GM06990 (cell line): ENCODE data around the gene CHI3L2.

Source experiments
- DNase-seq: peaks from one replicate; pipeline ENCODE4 v3.0.0-alpha.2; 2011; ENCODE audit not compliant: insufficient read length; ENCODE audit errors: extremely low read depth
- H3K27me3 ChIP-seq: replicated peaks from 2 replicates; pipeline ENCODE4 v1.6.0; 2011; ENCODE audit warnings: low read length; ENCODE audit not compliant: control insufficient read depth, insufficient read depth
- H3K36me3 ChIP-seq: 2 replicates; pipeline ENCODE4 v1.5.1; 2011; ENCODE audit warnings: low read length; ENCODE audit not compliant: control insufficient read depth, insufficient read depth
- H3K4me3 ChIP-seq: replicated peaks from 2 replicates; pipeline ENCODE4 v1.5.1; 2011; ENCODE audit warnings: low read depth, mild to moderate bottlenecking, control low read depth, low read length
- TF ChIP-seq, protein P1 (sequence below): IDR thresholded peaks from 2 replicates; pipeline ENCODE4 v1.5.1; 2011; ENCODE audit warnings: low read length, control low read depth, mild to moderate bottlenecking, inconsistent platforms; ENCODE audit not compliant: insufficient read depth, poor library complexity, severe bottlenecking

CHI3L2 gene

DNA sequence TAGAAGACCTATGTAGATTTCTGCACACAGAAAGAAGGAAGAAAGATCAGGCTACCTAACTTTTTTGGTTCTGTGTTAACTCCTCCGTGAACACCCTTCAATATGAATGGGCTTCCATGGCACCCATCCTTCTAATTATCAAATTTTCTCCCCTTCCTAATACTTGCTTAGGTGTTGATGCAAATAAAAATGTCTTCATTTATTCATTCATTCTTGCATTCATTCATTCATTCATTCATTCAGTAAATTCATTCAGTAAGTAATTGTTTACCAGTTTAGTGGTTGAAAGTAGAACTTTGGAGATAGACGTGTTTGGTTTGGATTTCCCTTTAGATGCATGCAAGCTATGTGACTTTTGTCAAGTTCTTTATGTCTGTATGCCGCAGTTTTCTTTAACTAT is 4.6 kb downstream of the CHI3L2 start:
- H3K4me3 ChIP-seq = no peak overlapping the region

DNA sequence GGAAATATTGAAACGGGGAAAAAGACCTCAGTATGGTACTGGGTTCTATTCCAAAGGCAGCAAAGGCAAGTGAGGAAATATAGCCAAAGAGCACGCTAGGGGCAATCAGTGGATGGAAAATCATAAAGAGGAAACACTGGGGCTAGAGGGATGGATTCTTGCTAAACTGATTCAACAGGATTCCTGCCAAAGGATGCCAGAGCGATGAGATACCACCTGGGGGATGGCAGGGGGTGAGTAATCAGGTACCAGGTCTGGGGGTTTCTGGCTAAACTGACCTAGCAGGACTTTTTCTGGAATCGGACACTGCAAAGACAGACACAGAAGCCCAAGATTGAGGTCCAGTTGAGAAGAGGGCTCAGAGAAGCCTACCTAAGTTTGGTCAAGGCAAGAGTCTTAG is 6.7 kb downstream of the CHI3L2 start:
- no peaks in the 10 kb centered on the region for H3K36me3 ChIP-seq
- no peak for DNase-seq
- TF ChIP-seq, protein P1, sequence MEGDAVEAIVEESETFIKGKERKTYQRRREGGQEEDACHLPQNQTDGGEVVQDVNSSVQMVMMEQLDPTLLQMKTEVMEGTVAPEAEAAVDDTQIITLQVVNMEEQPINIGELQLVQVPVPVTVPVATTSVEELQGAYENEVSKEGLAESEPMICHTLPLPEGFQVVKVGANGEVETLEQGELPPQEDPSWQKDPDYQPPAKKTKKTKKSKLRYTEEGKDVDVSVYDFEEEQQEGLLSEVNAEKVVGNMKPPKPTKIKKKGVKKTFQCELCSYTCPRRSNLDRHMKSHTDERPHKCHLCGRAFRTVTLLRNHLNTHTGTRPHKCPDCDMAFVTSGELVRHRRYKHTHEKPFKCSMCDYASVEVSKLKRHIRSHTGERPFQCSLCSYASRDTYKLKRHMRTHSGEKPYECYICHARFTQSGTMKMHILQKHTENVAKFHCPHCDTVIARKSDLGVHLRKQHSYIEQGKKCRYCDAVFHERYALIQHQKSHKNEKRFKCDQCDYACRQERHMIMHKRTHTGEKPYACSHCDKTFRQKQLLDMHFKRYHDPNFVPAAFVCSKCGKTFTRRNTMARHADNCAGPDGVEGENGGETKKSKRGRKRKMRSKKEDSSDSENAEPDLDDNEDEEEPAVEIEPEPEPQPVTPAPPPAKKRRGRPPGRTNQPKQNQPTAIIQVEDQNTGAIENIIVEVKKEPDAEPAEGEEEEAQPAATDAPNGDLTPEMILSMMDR = no peak
- no peaks in the 10 kb centered on the region for H3K27me3 ChIP-seq
- H3K4me3 ChIP-seq = no peak overlapping the region

More for the DNA sequence above, 4.6 kb downstream of the CHI3L2 start:
- DNase-seq = no peak
- Histone ChIP-seq H3K36me3 (no peaks in the 10 kb centered on the region), H3K27me3 (no peaks in the 10 kb centered on the region)
- TF ChIP-seq, protein P1 = no peak

DNA sequence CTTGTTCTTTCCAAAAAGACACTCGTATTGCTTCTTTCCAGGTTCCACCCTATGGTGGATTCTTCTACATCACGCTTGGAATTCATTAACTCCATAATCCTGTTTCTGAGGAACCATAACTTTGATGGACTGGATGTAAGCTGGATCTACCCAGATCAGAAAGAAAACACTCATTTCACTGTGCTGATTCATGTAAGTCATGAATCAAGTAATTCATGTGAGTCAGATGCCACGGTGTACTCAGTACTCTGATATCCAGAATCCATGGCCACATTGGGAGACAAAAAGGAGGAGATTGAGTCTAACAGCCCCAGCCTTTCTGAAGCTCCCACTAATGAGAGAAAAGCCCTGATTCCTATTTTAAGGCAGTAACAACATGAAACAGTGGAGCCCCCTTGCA is 7.4 kb downstream of the CHI3L2 start:
- no peak for DNase-seq
- H3K36me3 ChIP-seq = no peaks in the 10 kb centered on the region
- H3K4me3 ChIP-seq = no peak overlapping the region
- TF ChIP-seq, protein P1 = no peak
- H3K27me3 ChIP-seq = no peaks in the 10 kb centered on the region

DNA sequence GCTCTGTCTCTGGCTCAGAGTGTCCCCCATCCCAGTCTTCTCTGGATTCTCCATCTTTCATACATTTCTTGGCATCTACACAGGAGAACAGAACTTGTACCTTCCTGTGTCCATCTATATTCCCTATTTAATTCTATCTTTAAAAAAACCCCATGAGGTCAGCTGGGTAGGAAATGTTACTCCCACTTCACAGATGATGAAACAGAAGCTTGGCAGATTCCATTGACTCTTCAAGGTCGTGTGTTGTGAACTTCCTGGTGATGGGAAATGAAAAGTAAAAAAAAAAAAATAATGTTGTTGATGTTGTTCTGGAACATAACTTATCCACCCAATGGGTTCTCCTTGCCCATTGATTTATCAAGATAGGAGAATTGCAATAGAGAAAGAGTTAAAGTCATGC is 8.9 kb downstream of the CHI3L2 start:
- no peak overlapping the region for H3K4me3 ChIP-seq
- no peaks in the 10 kb centered on the region for H3K27me3 ChIP-seq
- TF ChIP-seq, protein P1 = no peak
- DNase-seq = no peak
- H3K36me3 ChIP-seq = no peaks in the 10 kb centered on the region; the same call in 1 of the 2 replicates

DNA sequence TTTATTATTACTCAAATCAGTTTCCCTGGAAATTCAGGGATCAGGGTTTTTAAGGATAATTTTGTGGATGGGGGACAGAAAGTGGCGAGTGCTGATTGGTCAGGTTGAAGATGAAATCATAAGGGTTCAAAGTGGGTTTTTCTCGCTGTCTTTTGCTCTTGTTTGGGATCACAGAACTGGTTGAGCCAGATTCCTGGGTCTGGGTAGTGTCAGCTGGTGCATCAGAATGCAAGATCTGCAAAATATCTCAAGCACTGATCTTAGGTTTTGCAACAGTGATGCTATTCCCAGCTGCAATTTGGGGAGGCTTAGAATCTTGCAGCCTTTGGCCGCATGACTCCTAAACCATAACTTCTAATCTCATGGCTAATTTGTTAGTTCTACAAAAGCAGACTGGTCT is 9.3 kb downstream of the CHI3L2 start:
- Histone ChIP-seq H3K27me3 (no peaks in the 10 kb centered on the region), H3K36me3 (no peaks in the 10 kb centered on the region; the same call in 1 of the 2 replicates), H3K4me3 (no peak overlapping the region)
- DNase-seq = no peak
- TF ChIP-seq, protein P1 = no peak
